ENCODE data around the gene CENATAC.

DNA sequence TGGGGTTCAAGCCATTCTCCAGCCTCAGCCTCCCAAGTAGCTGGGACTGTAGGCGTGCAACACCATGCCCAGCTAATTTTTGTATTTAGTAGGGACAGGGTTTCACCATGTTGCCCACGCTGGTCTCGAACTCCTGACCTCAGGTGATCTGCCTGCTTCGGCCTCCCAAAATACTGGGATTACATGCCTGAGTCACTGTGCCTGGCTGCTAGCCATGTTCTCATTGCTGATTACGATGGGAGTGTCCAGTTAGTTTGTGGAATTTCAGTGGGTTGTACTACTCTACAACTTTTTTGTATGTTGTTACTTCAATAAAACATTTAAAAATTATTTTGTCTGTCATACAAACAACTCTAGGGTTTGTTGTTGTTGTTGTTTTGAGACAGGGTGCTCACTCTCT is 64.8 kb downstream of the CENATAC start:
- TF ChIP-seq EZH2 (IDR thresholded peaks at IDR 0.05; ENCODE audit: borderline replicate concordance, low read depth, low read length, severe bottlenecking), result no peak
- TF ChIP-seq, protein P1, sequence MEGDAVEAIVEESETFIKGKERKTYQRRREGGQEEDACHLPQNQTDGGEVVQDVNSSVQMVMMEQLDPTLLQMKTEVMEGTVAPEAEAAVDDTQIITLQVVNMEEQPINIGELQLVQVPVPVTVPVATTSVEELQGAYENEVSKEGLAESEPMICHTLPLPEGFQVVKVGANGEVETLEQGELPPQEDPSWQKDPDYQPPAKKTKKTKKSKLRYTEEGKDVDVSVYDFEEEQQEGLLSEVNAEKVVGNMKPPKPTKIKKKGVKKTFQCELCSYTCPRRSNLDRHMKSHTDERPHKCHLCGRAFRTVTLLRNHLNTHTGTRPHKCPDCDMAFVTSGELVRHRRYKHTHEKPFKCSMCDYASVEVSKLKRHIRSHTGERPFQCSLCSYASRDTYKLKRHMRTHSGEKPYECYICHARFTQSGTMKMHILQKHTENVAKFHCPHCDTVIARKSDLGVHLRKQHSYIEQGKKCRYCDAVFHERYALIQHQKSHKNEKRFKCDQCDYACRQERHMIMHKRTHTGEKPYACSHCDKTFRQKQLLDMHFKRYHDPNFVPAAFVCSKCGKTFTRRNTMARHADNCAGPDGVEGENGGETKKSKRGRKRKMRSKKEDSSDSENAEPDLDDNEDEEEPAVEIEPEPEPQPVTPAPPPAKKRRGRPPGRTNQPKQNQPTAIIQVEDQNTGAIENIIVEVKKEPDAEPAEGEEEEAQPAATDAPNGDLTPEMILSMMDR (IDR thresholded peaks at IDR 0.05; ENCODE audit: borderline replicate concordance, extremely low read depth, low read length, poor library complexity, severe bottlenecking), result no peak
